ENCODE data around the gene FUT3. TPM values are rescaled to one million over a fixed set of nuclear protein-coding genes. Genes with fewer than 3 reads are reported as not detected.

FUT3 gene
- 0.31 TPM in 1 of 2 replicates, not detected in the other for total RNA-seq

DNA sequence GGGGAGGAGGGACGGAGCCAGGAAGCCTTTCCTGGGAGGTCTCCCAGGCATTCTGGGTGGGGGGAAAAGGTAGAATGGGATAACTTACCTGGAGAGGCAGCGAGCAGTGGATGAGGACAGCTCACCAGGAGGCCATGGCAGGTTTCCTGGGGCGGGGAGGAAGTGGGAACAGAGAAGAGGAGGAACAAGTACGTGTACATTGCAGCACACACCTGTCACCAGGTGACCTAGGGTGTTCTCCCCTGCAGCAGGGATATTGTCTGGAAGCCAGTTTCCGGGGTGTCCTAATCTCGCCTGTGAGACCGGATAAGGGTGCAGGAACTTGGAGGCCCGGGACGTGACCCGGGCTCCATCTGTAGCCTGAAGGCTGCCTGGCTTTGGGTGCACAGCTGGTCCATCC is at the start of gene FUT3:
Gene FUT3, minus strand, starts transcription at position 148 of the 400 bp plus-strand sequence.

DNA sequence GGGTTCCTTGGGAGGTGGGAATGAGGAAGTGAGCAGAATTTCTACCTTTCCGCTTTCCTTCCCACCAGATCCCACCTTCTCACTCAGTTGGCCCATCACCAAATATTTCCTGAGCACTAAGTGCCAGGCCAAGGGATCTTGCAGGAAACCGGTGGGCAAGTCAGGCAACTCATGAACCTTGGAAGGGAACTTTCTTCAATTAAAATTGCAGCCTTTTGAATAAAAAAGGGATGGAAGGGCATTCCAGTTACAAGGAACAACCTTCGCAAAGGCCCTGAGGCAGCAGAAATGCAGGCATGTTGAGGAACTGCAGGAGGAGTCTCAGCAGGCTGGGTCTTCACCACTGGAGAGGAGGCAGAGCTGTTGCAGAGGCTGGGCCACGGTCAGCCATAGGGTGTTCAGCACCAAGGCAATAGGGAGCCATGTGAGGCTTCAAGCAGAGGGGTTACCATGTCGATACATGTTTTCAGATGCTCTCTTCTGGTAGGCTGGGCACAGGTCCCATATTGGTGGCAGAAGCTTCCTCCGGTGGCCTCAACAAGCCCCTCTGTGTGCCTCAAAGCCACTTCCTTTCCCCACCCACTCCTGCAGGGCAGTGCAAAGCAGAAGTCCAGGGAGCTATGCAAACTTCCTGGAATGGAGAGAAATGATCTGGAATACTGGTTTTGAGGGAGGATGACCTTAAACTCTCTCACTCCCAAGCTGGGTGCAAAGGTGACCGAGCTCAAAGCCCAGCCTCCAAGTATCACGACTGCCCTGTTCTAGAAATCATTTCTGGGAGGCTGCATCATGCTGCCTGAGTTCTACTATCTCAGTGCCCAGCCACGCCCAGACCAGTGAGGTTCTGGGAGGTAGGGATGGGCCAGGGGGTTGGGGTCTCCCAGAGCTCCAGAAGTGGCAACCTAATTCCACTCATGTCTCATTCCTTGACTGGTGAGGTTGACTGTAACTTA is 11.9 kb downstream of the FUT3 start, which contains the start of gene FUT6:
Gene FUT6, minus strand, starts transcription at position 638 of the 953 bp plus-strand sequence. CDS start 7,135 bp downstream, outside the sequence.

DNA sequence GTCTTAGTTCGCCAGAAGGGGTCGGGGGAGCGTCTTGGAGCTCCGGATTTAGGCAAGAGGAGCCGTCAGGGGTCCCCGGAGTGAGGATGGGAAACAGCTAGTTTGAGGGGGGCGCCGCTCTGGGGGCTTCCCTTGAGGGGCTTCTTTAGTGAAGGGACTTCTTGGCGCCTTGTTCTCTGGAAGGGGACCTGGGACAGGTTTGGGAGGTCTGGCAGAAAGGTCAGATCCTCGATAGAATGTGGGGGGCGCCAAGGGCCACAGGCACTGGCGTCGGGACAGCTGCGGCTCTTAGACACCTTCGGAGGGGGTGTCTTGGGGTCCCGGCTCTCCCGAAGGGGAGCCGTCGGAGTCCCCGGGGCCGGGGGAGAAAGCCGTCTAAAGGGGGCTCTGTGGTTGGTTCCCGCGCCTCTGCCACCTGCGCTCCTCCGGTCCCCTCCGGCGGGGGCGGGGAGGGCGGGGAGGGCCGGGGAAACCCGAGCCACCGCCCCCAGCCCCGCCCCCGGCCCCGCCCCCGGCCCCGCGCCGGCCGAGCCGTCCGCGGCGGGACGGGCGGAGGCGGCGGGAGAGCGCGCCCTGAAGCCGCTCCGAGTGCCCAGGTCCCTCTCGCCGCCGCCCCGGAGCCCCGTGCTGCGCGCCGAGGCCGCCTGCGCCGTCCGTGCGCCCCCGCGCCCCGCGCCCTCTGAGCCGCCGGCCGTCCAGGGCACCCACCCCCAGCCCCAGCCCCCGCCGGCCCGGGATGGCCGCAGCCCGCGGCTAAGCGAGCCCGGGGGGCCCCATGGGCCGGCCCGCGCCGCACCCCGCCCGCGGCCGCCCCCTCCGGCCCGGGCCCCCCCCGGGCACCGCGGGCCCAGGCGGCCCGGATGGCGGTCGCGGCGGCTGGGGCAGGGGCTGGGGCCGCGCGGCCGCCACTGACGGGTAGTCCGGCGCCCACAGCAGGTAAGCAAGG is 46.5 kb downstream of the FUT3 start, which contains the start of gene NRTN:
Gene NRTN, plus strand, starts transcription at position 552 of the 946 bp plus-strand sequence. CDS start 19,099 bp downstream, outside the sequence.

Other genes starting within 250 kb of the FUT3 start
- gene SAFB2, start 228.7 kb downstream of the FUT3 start, total RNA-seq, result 7.7 and 11.3 TPM in 2 replicates
- 18.0 and 39.8 TPM in 2 replicates for gene SAFB, start 228.4 kb downstream of the FUT3 start, total RNA-seq
- 52.2 and 59.2 TPM in 2 replicates for gene MICOS13, start 170.9 kb downstream of the FUT3 start, total RNA-seq
- 5.0 and 16.0 TPM in 2 replicates for gene HSD11B1L, start 170.4 kb downstream of the FUT3 start, total RNA-seq
- gene RPL36, start 161.2 kb downstream of the FUT3 start, total RNA-seq, result 1,765 and 1,895 TPM in 2 replicates
- gene LONP1, start 131.3 kb downstream of the FUT3 start, total RNA-seq, result 100 and 119 TPM in 2 replicates
- gene CATSPERD, start 130.8 kb downstream of the FUT3 start, total RNA-seq, result not detected in 2 replicates
- 0.16 and 2.1 TPM in 2 replicates for gene PRR22, start 66.7 kb downstream of the FUT3 start, total RNA-seq
- gene DUS3L, start 60.3 kb downstream of the FUT3 start, total RNA-seq, result 25.5 and 37.9 TPM in 2 replicates
- not detected in 2 replicates for gene NRTN, start 46.4 kb downstream of the FUT3 start, total RNA-seq
- gene FUT6, start 11.7 kb downstream of the FUT3 start, total RNA-seq, result not detected in 2 replicates
- not detected in 2 replicates for gene FUT5, start 19.1 kb upstream of the FUT3 start, total RNA-seq
- gene NDUFA11, start 52.3 kb upstream of the FUT3 start, total RNA-seq, result 274 and 382 TPM in 2 replicates
- gene VMAC, start 53.4 kb upstream of the FUT3 start, total RNA-seq, result 2.5 and 5.4 TPM in 2 replicates
- gene CAPS, start 62.8 kb upstream of the FUT3 start, total RNA-seq, result 0.84 and 1.6 TPM in 2 replicates
- 35.9 and 57.9 TPM in 2 replicates for gene RANBP3, start 126.7 kb upstream of the FUT3 start, total RNA-seq